Activated CD4-positive, alpha-beta memory T cell treated with anti-CD3 and anti-CD28 coated beads, Interleukin-2, amount 10 ng/mL, durations not matched to agents 7 days and 5 days (primary cell): ENCODE measurements around the gene PNP. TPM values are rescaled to one million over a fixed set of nuclear protein-coding genes. Genes with fewer than 3 reads are reported as not detected.
A peak's percentile ranks its signal among the peaks of the same experiment; 100 is the strongest.

Source experiments
- CTCF ChIA-PET: fragments of 350-600 bp; sonication (Branson Sonifier 250); formaldehyde crosslinking; loops from one replicate; lab custom pipeline; 2021; ENCODE audit warnings: antibody characterized with exemption, inconsistent platforms; lab: Charles Lee
- POLR2A ChIA-PET: fragments of 350-600 bp; sonication (Branson Sonifier 250); formaldehyde crosslinking; loops from one replicate; lab custom pipeline; 2021; ENCODE audit warnings: antibody characterized with exemption; lab: Charles Lee
- DNase-seq: peaks from one replicate; pipeline ENCODE4 v3.0.0-alpha.2; 2020
- H3K27ac Mint-ChIP-seq: one replicate; pipeline ENCODE4 v1.8.0; 2021; ENCODE audit warnings: mild to moderate bottlenecking, mixed read lengths
- H3K27me3 Mint-ChIP-seq: one replicate; pipeline ENCODE4 v1.8.0; 2021; ENCODE audit warnings: mixed read lengths
- H3K36me3 Mint-ChIP-seq: one replicate; pipeline ENCODE4 v1.8.0; 2021; ENCODE audit warnings: low read depth, mixed read lengths
- H3K4me1 Mint-ChIP-seq: one replicate; pipeline ENCODE4 v1.8.0; 2021; ENCODE audit warnings: mixed read lengths
- H3K4me3 Mint-ChIP-seq: one replicate; pipeline ENCODE4 v1.8.0; 2021; ENCODE audit warnings: mild to moderate bottlenecking, mixed read lengths
- H3K9me3 Mint-ChIP-seq: one replicate; pipeline ENCODE4 v1.8.0; 2021; ENCODE audit warnings: mixed read lengths
- total RNA-seq, 2 experiments: library from RNA; stranded (reverse); gene quantifications; one replicate each; pipeline ENCODE4 v1.2.3, GENCODE V29; 2021

PNP gene
- total RNA-seq, 2 experiments from 2014 or later: 207 to 210 TPM

GRCh38 chr14:20458031-20458789, 11.0 kb upstream of the PNP start:
- CTCF ChIA-PET: no interaction called here
- Mint-ChIP-seq H3K4me1 (peaks cover 43% of the 10 kb centered on the region), H3K27me3 (no peaks in the 10 kb centered on the region), H3K4me3 (no peak overlapping the region), H3K9me3 (no peaks in the 10 kb centered on the region), H3K36me3 (peaks cover 26% of the 10 kb centered on the region), H3K27ac (no peak overlapping the region)
- POLR2A ChIA-PET: interaction anchor here (1.8 to 6.3 kb wide), 2 partner anchors 13 to 152 kb away, joined by 3 to 76 read pairs; partner anchors contain the start of gene PNP
- DNase-seq: no peak

- no peaks in the 10 kb centered on the region for H3K9me3 Mint-ChIP-seq
- peak overlapping the region; percentile 97 for H3K4me3 Mint-ChIP-seq
- H3K27ac Mint-ChIP-seq: peak overlapping the region; percentile 90
- DNase-seq: peak; percentile 60
- POLR2A ChIA-PET: interaction anchor here (1.0 to 6.3 kb wide), 15 partner anchors 8 to 223 kb away, joined by 3 to 76 read pairs (median 6); partner anchors contain the start of genes PARP2, PNP, RNASE4 and TEP1
- peaks cover 26% of the 10 kb centered on the region for H3K36me3 Mint-ChIP-seq
- no peaks in the 10 kb centered on the region for H3K27me3 Mint-ChIP-seq
- CTCF ChIA-PET: interaction anchor here (0.6 to 2.5 kb wide), 10 partner anchors 8 to 221 kb away, joined by 3 to 22 read pairs (median 3); partner anchors contain the start of gene PARP2
- H3K4me1 Mint-ChIP-seq: peaks cover 39% of the 10 kb centered on the region
These were observed 8.6 kb upstream of the PNP start for GRCh38 chr14:20460458-20461224.

GRCh38 chr14:20461225-20462141, 7.7 kb upstream of the PNP start, which contains the start of gene PIP4P1:
Gene PIP4P1 (minus strand): TSS chr14:20461434. CDS start chr14:20461325, 109 bp downstream.
- peak within 1 kb of the TSS; percentile 97 for H3K4me3 Mint-ChIP-seq
- no peaks in the 10 kb centered on the region for H3K9me3 Mint-ChIP-seq
- H3K27ac Mint-ChIP-seq: peak within 1 kb of the TSS; percentile 90
- DNase-seq: peak; percentile 98
- ChIA-PET POLR2A (interaction anchor here (1.0 to 6.3 kb wide), 16 partner anchors 8 to 223 kb away, joined by 3 to 76 read pairs (median 6); partner anchors contain the start of genes PARP2, PNP, RNASE4 and TEP1), CTCF (interaction anchor here (0.6 to 2.5 kb wide), 14 partner anchors 8 to 220 kb away, joined by 3 to 22 read pairs (median 3); partner anchors contain the start of genes PARP2 and PNP)
- peaks cover 39% of the 10 kb centered on the region for H3K4me1 Mint-ChIP-seq
- H3K36me3 Mint-ChIP-seq: peaks cover 26% of the 10 kb centered on the region
- no peaks in the 10 kb centered on the region for H3K27me3 Mint-ChIP-seq

GRCh38 chr14:20468764-20469241, 403 bp upstream of the PNP start:
- CTCF ChIA-PET: interaction anchor here (1.2 to 3.4 kb wide), 4 partner anchors 18 to 145 kb away, joined by 3 to 13 read pairs (median 8); no protein-coding TSS in a partner anchor
- peaks cover 36% of the 10 kb centered on the region for H3K4me1 Mint-ChIP-seq
- DNase-seq: no peak
- H3K36me3 Mint-ChIP-seq: peaks cover 39% of the 10 kb centered on the region
- no peaks in the 10 kb centered on the region for H3K27me3 Mint-ChIP-seq
- no peaks in the 10 kb centered on the region for H3K9me3 Mint-ChIP-seq
- H3K27ac Mint-ChIP-seq: peak overlapping the region; percentile 91
- POLR2A ChIA-PET: interaction anchor here (1.1 to 6.1 kb wide), 9 partner anchors 8 to 145 kb away, joined by 4 to 95 read pairs (median 18); partner anchors contain the start of genes APEX1, OSGEP, PARP2 and PIP4P1
- H3K4me3 Mint-ChIP-seq: peak overlapping the region; percentile 88

- Mint-ChIP-seq H3K4me1 (peaks cover 48% of the 10 kb centered on the region), H3K27ac (peak overlapping the region; percentile 91), H3K36me3 (peaks cover 51% of the 10 kb centered on the region), H3K4me3 (peak overlapping the region; percentile 88), H3K9me3 (no peaks in the 10 kb centered on the region), H3K27me3 (no peaks in the 10 kb centered on the region)
- peak; percentile 62 for DNase-seq
- CTCF ChIA-PET: interaction anchor here (0.9 to 3.4 kb wide), 11 partner anchors 8 to 143 kb away, joined by 3 to 13 read pairs (median 4); partner anchors contain the start of genes APEX1, OSGEP and TEP1
- POLR2A ChIA-PET: interaction anchor here (0.6 to 6.1 kb wide), 27 partner anchors 8 to 214 kb away, joined by 3 to 95 read pairs (median 6); partner anchors contain the start of genes APEX1, CCNB1IP1, OSGEP and PARP2
These were observed 840 bp downstream of the PNP start for GRCh38 chr14:20469890-20470602.

- Mint-ChIP-seq H3K27ac (peak overlapping the region; percentile 91), H3K36me3 (peaks cover 56% of the 10 kb centered on the region), H3K4me1 (peaks cover 53% of the 10 kb centered on the region), H3K27me3 (no peaks in the 10 kb centered on the region), H3K9me3 (no peaks in the 10 kb centered on the region), H3K4me3 (peak overlapping the region; percentile 88)
- ChIA-PET CTCF (interaction anchor here (0.9 to 3.4 kb wide), 8 partner anchors 10 to 143 kb away, joined by 3 to 13 read pairs (median 5); partner anchors contain the start of genes APEX1, OSGEP and TEP1), POLR2A (interaction anchor here (0.9 to 6.1 kb wide), 19 partner anchors 7 to 213 kb away, joined by 3 to 95 read pairs (median 9); partner anchors contain the start of genes APEX1, CCNB1IP1, OSGEP and PARP2)
- no peak for DNase-seq
These were observed 1.3 kb downstream of the PNP start for GRCh38 chr14:20470603-20470901.

GRCh38 chr14:20472536-20473169, 3.4 kb downstream of the PNP start:
- Mint-ChIP-seq H3K36me3 (peaks cover 77% of the 10 kb centered on the region), H3K27ac (peak overlapping the region; percentile 65), H3K27me3 (no peaks in the 10 kb centered on the region), H3K4me3 (peak overlapping the region; percentile 88), H3K9me3 (no peaks in the 10 kb centered on the region), H3K4me1 (peaks cover 74% of the 10 kb centered on the region)
- POLR2A ChIA-PET: interaction anchor here (1.2 to 6.1 kb wide), 5 partner anchors 12 to 129 kb away, joined by 3 to 95 read pairs (median 5); partner anchors contain the start of genes APEX1, OSGEP, PARP2 and PIP4P1
- DNase-seq: no peak
- CTCF ChIA-PET: interaction anchor here (1.1 to 1.4 kb wide), 2 partner anchors 11 to 57 kb away, joined by 3 to 4 read pairs; partner anchors contain the start of gene PIP4P1

GRCh38 chr14:20476776-20477175, 7.6 kb downstream of the PNP start:
- CTCF ChIA-PET: no interaction called here
- no peak for DNase-seq

GRCh38 chr14:20477211-20477876, 8.1 kb downstream of the PNP start:
- peak; percentile 58 for DNase-seq
- Mint-ChIP-seq H3K36me3 (peaks cover 71% of the 10 kb centered on the region), H3K4me1 (peaks cover 68% of the 10 kb centered on the region), H3K27me3 (no peaks in the 10 kb centered on the region), H3K9me3 (no peaks in the 10 kb centered on the region), H3K4me3 (peak overlapping the region; percentile 38), H3K27ac (peak overlapping the region; percentile 96)
- CTCF ChIA-PET: no interaction called here
- POLR2A ChIA-PET: interaction anchor here (0.6 to 2.5 kb wide), 12 partner anchors 8 to 135 kb away, joined by 3 to 29 read pairs (median 6); partner anchors contain the start of genes APEX1, PARP2, PIP4P1 and PNP

More at GRCh38 chr14:20476776-20477175, 7.6 kb downstream of the PNP start:
- Mint-ChIP-seq H3K4me1 (peaks cover 73% of the 10 kb centered on the region), H3K4me3 (peak overlapping the region; percentile 38), H3K27me3 (no peaks in the 10 kb centered on the region), H3K27ac (peak overlapping the region; percentile 96), H3K9me3 (no peaks in the 10 kb centered on the region), H3K36me3 (peaks cover 76% of the 10 kb centered on the region)
- POLR2A ChIA-PET: interaction anchor here (1.0 to 2.5 kb wide), 8 partner anchors 7 to 133 kb away, joined by 3 to 29 read pairs (median 5); partner anchors contain the start of genes APEX1, PIP4P1 and PNP

- Mint-ChIP-seq H3K9me3 (no peaks in the 10 kb centered on the region), H3K36me3 (peaks cover 57% of the 10 kb centered on the region), H3K4me1 (peaks cover 55% of the 10 kb centered on the region), H3K27ac (peak overlapping the region; percentile 28), H3K4me3 (no peak overlapping the region), H3K27me3 (no peaks in the 10 kb centered on the region)
- POLR2A ChIA-PET: interaction anchor here (1.5 to 2.5 kb wide), 6 partner anchors 9 to 136 kb away, joined by 3 to 27 read pairs (median 8); partner anchors contain the start of genes PARP2, PIP4P1 and PNP
- CTCF ChIA-PET: interaction anchor here (1.1 to 2.8 kb wide), 3 partner anchors 10 to 154 kb away, joined by 3 to 7 read pairs (median 3); no protein-coding TSS in a partner anchor
- DNase-seq: no peak
These were observed 9.7 kb downstream of the PNP start for GRCh38 chr14:20478894-20479293.
